AG08396 (cell line): Measurements from ENCODE around the gene RAB3C.

ENCODE experiments used
- DNase-seq: peaks from one replicate; pipeline ENCODE4 v3.0.0; 2012; ENCODE audit warnings: low spot score, mixed read lengths

The RAB3C gene

DNA sequence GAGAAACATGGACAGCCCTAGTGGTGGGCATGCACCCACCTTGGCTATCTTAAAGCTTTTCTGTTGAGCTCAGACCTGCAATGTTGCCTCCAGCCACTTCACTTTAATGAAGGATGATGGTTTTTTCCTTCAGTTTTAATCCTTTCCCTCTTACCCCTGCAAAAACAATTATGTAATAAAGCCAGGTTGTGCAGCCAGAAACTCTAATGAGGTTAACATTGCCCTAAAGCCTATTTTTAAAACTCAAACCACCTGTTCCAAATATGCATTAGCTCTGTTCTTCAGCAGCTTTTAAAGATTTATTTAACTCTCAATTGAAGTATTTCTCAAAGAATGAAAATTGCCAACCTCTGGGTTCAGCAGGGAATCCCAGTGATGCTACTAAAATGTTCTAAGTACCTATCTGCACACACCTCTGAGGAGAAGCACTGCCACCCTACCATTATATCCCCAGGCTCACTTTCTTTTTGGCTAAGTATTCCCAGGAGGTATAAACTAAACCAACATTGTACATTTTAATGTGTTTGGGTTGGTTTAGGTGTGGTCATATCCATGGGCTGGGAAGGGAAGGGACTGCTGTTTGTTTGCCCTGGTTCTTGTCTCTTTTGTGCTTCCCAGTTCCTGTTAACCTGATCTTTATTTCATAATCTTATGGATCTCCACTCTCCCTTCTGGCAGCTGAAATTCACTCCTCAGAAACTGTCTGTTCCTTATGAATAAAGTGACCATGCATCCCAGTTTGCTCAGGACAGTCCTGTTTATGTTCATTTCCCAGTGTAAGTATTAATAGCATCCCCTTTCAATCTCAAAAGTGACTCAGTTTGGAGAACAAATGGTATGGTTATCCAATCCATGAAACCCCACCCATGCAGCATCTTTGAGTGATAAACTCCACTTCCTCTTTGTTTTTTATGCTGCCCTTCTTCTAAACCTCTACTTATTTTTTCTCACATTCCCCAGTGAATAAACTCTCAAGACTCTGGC lies 251.7 kb downstream of the RAB3C start:
- no peak for DNase-seq

DNA sequence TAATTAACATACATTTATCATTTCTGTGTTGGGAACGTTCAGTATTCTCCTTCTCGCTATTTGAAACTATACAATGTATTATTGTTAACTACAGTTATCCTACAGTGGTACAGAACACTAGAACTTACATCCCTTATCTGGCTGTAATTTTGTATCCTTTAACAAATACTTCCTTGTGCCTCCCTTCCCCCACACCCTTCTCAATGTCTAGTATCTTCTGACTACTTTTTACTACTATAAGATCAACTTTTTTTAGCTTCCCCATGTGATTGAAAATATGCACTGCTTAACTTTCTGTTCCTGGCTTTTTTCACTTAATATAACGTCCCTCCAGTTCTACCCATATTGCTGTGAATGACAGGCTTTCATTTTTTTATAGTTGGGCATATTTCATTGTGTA lies 253.5 kb downstream of the RAB3C start:
- DNase-seq = no peak

DNA sequence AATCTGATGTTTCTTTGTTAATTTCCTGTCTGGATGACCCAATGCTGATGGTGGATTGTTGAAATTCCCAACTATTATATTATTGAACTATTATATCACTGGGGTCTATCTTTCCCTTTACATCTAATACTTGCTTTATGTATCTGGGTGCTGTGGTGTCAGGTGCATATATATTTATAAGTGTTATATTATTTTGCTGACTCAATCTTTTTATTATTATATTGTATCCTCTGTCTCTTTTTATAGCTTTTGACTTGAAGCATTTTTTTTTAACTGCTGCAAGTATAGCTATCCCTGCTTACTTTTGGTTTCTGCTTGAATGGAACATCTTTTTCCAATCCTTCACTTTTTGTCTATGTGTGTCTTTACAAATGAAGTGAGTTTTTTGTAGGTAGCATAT lies 255.9 kb downstream of the RAB3C start:
- DNase-seq = no peak

DNA sequence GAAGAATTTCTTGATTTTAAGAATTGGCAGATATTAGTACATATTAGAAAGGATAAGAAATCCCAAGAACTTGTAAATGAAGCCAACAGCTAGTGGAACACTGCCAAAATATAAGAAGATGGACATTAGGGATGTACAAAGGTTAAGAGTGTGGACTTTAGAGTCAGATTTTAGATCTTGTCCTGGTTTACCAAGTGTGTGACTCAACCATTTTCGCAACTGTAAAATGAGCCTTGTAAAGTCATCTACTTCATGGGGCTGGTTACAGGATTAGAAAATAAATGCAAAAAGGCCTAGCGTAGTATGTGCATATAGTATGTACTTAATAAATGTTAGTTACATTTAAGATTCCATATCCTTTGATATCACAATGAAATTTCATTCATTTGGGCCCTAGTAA lies 260.0 kb downstream of the RAB3C start:
- no peak for DNase-seq

DNA sequence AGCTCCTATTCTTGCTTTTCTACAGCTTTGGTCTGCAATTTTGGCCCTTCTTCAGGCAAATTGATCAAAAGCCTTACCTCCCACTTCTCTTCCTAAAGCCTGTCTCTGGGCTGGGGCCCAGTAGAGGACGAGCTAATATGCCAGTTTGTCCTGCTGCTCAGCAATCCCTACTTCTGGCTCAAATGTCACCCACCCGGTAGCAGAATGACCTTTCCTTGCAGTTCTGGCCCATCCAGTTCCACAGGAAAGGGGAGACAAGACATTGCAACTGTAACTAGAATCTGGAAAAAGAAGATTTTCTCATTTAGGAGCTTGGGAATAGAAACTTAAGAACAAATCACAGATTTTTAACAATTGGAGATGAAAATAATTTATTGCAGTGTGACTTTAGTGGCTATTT lies 261.5 kb downstream of the RAB3C start:
- no peak for DNase-seq

DNA sequence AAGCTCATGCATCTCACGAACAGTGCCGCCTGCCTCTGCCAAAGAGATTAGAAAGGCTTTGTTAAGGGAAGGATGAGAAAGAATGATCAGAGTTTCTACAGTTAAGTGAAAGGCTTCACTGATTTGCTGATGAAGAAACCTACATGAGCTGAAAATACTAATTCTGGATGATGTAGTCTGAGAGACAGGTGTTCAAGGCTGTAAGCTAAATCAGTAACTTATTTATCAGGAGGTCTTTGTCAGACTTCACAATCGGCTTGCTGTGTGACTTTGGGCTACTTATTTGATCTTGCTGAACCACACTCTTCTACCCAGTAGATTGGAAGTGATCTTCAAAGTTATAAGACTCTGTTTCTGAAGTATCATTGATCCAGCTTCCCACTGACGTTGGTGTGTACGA lies 264.2 kb downstream of the RAB3C start:
- no peak for DNase-seq

DNA sequence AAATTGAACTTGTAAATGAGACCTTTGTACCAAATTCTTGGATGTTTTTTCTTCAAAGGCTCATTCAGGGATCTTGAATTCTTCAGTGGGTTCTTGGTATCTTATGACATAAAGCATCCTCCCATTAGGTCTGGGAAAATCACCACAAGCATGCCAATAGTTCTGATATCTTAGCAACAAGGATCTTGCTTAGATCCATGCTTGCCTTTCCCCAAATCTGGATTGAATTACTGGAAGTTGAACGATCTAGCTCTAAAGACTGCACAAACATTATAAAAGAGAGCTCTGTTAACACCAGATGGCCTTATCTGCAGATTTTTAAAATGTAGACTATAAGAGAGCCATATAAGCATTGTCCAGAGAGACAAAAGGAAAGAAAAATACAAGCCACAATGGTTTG lies 266.3 kb downstream of the RAB3C start:
- DNase-seq = no peak

DNA sequence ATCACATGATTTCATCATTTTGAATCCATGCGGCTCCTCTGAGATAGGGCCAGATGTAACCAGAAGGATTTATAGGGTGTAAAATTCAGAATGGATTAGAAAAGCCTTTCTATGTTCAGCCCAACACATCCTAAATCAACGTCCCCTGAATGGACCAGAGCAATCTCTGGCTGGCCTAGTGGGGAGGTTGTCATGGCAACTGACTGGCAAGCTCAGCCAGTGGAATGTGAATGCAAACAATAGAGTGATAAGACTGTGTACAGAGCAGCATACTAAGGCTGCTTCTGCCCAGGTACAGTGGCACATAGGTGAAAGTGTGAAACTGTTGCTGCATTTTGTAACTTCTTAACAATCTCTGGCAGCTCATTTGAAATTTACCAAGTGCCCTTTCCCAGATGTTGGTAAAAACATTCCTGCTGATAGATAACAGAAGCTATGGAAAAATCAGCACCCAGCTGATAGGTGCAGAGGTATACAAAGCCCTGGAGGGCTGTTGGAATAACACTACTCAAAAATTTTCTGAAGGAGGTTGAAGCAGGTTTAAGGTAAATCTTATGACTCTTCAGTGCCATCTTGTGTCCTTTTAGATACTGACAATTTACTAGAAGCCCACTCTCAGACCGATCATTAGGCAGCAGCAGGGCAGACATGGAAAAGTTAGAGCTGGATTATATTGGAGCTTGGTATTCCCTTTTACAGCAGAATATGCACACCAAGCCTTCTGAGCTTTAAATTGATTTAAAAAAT lies 267.2 kb downstream of the RAB3C start:
- DNase-seq = peak; percentile 9

DNA sequence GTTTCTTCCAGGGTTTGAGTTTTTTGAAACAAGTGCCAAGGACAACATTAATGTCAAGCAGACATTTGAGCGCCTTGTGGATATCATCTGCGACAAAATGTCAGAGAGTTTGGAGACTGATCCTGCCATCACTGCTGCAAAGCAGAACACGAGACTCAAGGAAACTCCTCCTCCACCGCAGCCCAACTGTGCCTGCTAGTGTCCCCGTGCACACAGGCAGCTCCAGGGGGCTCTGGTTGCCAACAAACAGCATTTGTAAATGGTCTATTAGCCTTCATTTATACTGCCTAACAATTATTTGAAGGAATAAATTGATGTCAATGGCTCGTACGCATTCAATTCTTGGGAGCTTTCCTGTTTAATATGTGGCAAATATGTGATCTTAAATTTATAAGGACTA lies 268.3 kb downstream of the RAB3C start:
- no peak for DNase-seq

DNA sequence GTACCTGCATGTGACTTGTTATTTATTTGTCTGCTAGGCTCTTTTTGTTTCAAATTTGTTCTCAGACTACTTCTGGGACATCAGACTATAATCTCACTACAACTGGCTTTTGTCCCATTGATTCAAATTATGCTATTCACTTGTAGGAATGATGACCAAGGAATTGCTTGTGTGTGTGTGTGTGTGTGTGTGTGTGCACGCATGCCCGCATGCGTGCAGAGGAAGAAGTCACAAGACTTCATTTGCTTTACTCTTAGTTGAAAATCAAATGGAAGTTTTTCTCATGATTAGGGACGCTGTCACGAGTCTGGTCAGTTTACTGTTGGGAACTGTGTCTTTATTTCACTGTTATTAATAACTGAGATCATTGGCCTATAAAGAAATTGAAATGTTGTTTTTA lies 268.7 kb downstream of the RAB3C start:
- no peak for DNase-seq

DNA sequence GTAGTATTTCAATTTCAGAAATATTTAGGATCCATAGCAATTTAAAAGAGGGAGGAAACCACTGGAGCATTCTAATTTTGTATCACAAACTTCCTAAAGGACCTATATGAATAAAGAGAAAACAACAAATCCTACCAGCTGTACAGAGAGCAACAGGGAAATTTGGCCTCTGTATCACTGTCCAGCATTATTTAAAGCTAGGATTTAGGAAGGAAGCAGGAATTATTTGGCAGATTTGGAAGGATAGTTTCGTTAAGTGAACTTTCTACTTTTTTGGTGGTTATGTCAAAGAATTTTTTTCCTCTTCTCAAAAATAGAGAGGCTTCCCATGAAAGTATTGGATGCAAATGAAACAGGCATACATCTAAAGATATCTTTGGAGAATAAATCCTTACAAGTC lies 269.7 kb downstream of the RAB3C start:
- DNase-seq = no peak

DNA sequence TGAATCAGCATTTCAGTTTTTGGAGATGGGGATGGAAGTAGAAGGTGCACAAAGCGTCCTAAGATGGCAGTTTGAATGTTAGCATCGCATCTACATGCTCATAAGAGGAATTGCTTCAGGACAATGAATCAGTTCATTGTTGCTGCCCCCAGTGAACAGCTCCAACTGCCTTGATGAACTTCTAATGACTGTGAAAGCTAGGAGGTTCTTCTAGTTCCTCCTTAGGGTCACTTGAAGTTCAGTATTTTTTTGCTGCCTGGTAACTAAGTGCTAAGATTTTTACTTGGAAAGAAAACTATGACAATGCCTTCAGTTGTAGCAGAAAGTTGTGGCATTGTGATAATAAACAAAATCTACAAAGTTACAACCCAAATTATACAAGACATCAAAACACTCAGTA lies 271.6 kb downstream of the RAB3C start:
- DNase-seq = no peak

DNA sequence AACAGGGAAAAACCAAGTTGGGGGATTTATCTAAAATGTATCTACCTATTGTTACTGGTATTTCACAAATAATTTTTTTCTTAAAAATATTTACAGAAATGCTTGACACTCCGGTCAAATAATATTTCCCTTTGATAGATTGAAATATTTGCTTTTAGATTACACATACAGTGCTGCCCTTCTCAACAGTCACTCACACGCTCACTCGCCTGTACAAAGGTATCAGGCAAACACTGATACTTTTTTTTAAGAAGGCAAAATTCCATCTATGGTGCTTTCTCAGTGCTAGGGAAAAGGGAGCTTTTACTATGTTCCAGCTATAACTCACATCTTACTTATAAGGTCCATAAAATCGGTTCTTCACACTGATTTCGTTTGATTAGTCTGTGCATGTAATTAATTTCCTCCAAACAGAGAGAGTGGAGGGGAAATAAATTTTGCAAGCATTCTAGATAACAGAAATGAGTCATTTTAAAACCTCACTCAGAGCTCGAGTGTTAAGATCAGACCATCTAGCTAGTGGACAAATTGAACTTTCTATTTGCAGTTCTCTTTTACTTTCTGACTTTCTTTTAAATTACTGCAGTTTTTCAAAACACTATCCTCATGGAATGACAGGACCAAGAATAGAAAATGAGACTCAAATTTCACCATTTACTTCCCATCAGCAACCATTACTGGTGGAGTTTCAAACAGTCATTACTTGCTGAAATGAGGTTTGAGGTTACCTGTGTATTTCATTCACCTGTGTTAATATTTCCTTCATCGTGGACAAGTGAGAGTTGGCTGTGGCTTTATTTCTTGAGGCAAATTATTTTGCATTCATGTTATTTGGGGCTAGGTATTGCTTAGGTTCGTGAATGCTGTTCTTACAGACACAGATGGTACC lies 273.2 kb downstream of the RAB3C start:
- DNase-seq = no peak

DNA sequence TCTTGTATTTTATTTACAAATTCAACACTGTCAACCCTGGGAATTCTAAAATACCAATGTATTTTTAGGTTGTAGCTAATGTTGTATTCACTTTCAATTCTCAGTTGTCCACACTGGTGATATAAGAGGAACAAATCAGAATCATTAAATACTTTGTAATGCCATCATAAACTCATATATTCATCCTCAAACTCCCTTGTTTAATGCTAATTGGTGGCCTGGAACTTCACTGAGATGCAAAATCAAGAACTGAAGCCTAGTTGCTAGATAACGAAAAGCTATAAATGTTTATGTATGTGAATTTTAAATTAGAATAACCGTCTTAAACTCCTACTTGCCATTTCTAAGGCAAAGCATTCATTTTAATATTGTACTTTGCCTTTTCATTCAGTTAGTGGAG lies 274.7 kb downstream of the RAB3C start:
- no peak for DNase-seq

DNA sequence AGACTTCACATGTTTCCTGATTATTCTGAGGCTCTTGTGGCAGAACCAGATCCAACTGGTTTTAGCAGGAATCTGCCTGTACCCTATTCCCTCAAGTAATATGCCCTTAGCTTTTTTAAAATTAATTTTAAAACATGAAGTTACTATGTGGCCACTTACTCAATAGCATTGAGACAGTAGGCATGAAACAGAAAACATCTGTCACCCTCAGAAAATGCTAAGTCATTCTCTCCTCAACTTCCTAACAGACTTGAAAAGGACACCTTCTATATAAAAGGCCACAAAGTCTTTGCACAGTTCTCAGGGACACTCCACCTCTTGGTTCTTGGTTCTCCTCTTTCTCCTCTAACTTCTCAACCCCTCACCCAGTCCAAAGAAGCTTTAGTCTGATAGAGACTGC lies 277.8 kb downstream of the RAB3C start:
- DNase-seq = no peak

DNA sequence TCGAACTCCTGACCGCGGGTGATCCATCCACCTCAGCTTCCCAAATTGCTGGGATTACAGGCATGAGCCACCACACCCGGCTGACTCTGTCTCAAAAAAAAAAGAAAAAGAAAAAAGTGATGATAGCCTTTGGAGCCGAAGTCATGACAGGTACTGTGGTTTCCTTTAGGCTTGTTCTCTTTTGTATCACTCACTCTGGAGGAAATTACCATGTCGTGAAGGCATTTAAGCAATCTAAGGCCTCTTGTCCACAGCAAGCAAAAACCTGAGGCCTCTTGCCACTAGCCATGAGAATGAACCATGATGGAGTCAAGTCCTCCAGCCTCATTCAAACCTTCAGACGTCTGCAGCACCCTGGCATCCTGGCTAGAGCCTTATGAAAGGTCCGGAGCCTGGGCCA lies 286.1 kb downstream of the RAB3C start:
- no peak for DNase-seq

DNA sequence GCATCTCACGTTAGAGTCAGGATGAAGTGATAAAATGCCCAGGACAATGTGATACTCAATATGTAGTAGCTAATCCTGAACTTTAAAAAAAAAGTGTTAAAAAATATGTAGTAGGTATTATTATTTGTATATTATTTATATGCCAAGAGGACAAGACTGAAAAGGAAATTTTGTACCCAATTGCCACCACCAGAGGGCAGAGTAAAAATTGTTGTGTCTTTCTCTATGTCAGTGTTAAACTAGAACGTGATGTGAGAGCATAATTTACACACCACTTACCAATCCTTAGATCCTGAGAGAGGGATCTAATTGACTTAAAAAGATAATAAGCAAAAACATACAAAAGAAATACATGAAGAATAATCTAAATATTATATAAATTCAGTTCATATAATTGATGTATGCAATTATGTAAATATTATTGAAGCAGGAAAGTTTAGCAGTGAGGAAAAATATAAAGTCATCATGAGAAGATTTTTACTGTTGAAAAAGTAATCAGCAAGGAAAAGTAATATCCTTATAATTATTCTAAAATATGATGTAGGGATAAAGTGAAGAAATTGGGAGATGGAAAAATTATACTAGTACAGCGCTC lies 288.9 kb downstream of the RAB3C start:
- no peak for DNase-seq

DNA sequence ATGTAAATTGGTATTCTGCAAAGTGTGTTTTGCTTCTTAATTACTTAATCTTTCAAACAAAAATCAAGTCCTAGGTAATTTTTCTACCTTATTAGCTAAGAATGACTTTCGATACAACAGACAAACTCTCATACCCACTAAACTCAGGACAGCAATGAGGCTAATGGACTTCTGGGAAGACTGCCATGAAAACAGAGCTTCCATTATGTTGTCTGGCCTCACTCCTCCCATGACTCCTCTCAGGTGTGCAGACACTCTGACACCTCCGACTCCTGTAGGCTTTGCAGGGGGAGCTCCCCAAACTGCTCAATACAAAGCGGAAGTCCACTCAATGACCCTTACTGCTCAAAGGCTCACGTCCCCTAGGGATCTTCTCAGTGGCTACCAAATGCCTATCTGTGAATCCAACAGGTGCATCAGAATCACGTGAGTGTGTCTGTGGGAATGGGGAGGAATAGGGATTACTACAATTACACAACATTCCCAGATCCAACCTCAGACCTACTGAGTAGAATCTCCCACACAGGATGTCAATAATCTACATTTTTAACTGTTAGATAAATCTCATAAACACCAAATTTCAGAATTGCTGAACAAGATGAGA lies 289.9 kb downstream of the RAB3C start:
- DNase-seq = no peak

DNA sequence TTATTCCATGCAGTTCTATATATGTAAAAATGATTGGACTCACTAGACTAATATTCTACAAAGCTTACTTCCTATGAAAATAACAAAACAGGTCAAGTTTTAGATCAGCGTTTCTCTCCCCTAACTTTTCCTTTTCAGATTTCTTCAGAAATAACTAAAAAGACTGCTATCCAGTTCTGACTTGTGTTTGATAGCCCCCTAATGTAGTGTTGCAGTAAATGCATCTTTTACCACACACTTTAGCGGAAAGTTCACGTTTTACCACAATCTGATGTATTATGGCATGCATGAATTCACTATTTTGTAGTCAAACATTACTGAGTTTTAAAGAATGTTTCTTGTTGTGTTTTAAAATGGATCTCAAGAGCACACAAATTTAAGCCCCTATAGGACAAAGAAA lies 292.7 kb downstream of the RAB3C start:
- no peak for DNase-seq

DNA sequence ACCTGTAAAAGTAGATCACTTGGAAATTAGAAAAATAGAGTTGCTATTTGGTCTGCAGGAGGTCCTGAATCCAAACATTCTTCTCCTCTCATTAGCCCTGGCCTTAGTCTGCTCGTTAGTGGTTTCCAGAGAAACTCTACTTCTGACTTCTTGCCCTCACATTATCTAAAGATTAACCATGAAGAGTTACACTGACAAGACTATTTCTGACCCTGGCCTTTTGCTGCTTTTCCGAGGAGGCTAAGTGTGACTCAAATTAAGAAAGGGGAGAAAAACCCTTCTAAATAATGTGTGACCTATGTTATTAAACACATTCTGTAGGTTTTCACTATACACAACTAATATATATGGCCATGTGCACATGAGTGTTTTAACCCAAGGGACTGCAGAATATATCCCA lies 302.4 kb downstream of the RAB3C start:
- no peak for DNase-seq
